HEK293 (cell line): Measurements from ENCODE around the gene COX7B2.

Source experiments
- CTCF ChIA-PET: fragments of 350-600 bp; formaldehyde crosslinking; extraction: SDS; loops from one replicate; lab custom pipeline; 2021; ENCODE audit warnings: antibody characterized with exemption; lab: Yijun Ruan, JAX
- POLR2A ChIA-PET: fragments of 300-600 bp; formaldehyde crosslinking; extraction: SDS; loops from one replicate; lab custom pipeline; 2020; ENCODE audit warnings: antibody characterized with exemption, inconsistent platforms; lab: Yijun Ruan, JAX
- H3K27ac ChIP-seq: fragments of 200-500 bp; sonication (Bioruptor generic); 2 replicates; pipeline ENCODE4 v1.5.1; 2014; ENCODE audit warnings: low read depth, low read length, control low read depth, inconsistent platforms; ENCODE audit errors: extremely low read depth
- H3K36me3 ChIP-seq, 2 experiments: fragments of 200-500 bp in 1 of 2; sonication (Bioruptor generic) in 1 of 2; 1 replicate in 1 of 2; 2 replicates in 1 of 2; pipeline ENCODE4 v1.5.1; 2014 to 2017; ENCODE audit warnings: inconsistent platforms in 2 of 2, low read length in 2 of 2; ENCODE audit not compliant: control insufficient read depth in 2 of 2, insufficient read depth in 1 of 2
- H3K4me1 ChIP-seq: fragments of 200-500 bp; sonication (Bioruptor generic); 2 replicates; pipeline ENCODE4 v1.5.1; 2014; ENCODE audit warnings: mild to moderate bottlenecking, low read length, inconsistent platforms; ENCODE audit not compliant: control insufficient read depth, insufficient read depth
- H3K4me3 ChIP-seq: 2 replicates; pipeline ENCODE4 v1.5.1; 2011; ENCODE audit warnings: low read depth, mild to moderate bottlenecking, control low read depth, low read length, moderate library complexity
- H3K9me3 ChIP-seq: fragments of 200-500 bp; sonication (Bioruptor generic); 2 replicates; pipeline ENCODE4 v1.5.1; 2014; ENCODE audit warnings: low read depth, low read length, inconsistent platforms; ENCODE audit not compliant: control insufficient read depth, insufficient read depth
- GFI1B ChIP-seq: fragments of 450-650 bp; formaldehyde crosslinking; IDR thresholded peaks from 2 replicates; pipeline ENCODE4 v1.5.1; 2016; ENCODE audit warnings: missing biosample characterization, missing genetic modification characterization
- MZF1 ChIP-seq: fragments of 450-650 bp; formaldehyde crosslinking; IDR thresholded peaks from 2 replicates; pipeline ENCODE4 v1.5.1; 2017; ENCODE audit warnings: missing biosample characterization, missing genetic modification characterization, borderline replicate concordance
- SP2 ChIP-seq: fragments of 450-650 bp; formaldehyde crosslinking; IDR thresholded peaks from 2 replicates; pipeline ENCODE4 v1.5.1; 2016; ENCODE audit warnings: missing biosample characterization, missing genetic modification characterization
- ZBTB7A ChIP-seq: fragments of 450-650 bp; formaldehyde crosslinking; IDR thresholded peaks from 2 replicates; pipeline ENCODE4 v1.5.1; 2016; ENCODE audit warnings: low read depth, missing biosample characterization, missing genetic modification characterization
- ZNF10 ChIP-seq: fragments of 450-650 bp; formaldehyde crosslinking; IDR thresholded peaks from 2 replicates; pipeline ENCODE4 v1.5.1; 2017; ENCODE audit warnings: missing biosample characterization, missing genetic modification characterization
- ZNF404 ChIP-seq: fragments of 450-650 bp; formaldehyde crosslinking; IDR thresholded peaks from 2 replicates; pipeline ENCODE4 v1.5.1; 2017; ENCODE audit warnings: missing biosample characterization, missing genetic modification characterization
- ZNF529 ChIP-seq: fragments of 450-650 bp; formaldehyde crosslinking; IDR thresholded peaks from 2 replicates; pipeline ENCODE4 v1.5.1; 2017; ENCODE audit warnings: missing genetic modification characterization, missing biosample characterization; ENCODE audit not compliant: insufficient replicate concordance
- ZNF530 ChIP-seq: fragments of 450-650 bp; formaldehyde crosslinking; IDR thresholded peaks from 2 replicates; pipeline ENCODE4 v1.5.1; 2016; ENCODE audit warnings: low read depth, missing biosample characterization, missing genetic modification characterization
- ZNF560 ChIP-seq: fragments of 450-650 bp; formaldehyde crosslinking; IDR thresholded peaks from 2 replicates; pipeline ENCODE4 v1.5.1; 2017; ENCODE audit warnings: missing biosample characterization, missing genetic modification characterization, borderline replicate concordance
- ZNF561 ChIP-seq: fragments of 450-650 bp; IDR thresholded peaks from 2 replicates; pipeline ENCODE4 v1.5.1; 2018; ENCODE audit warnings: missing biosample characterization, missing genetic modification characterization, borderline replicate concordance
- ZNF596 ChIP-seq: fragments of 450-650 bp; IDR thresholded peaks from 2 replicates; pipeline ENCODE4 v1.5.0; 2018; ENCODE audit warnings: missing biosample characterization, mild to moderate bottlenecking, missing genetic modification characterization, moderate library complexity
- ZNF639 ChIP-seq: fragments of 450-650 bp; formaldehyde crosslinking; IDR thresholded peaks from 2 replicates; pipeline ENCODE4 v1.5.1; 2016; ENCODE audit warnings: missing biosample characterization, missing genetic modification characterization
- ZNF768 ChIP-seq: fragments of 450-650 bp; formaldehyde crosslinking; IDR thresholded peaks from 2 replicates; pipeline ENCODE4 v1.5.1; 2018; ENCODE audit warnings: missing biosample characterization, mild to moderate bottlenecking, missing genetic modification characterization
- ZSCAN16 ChIP-seq: fragments of 450-650 bp; formaldehyde crosslinking; IDR thresholded peaks from 2 replicates; pipeline ENCODE4 v1.5.1; 2016; ENCODE audit warnings: missing biosample characterization, missing genetic modification characterization
- TF ChIP-seq, protein P1 (sequence below): fragments of 450-650 bp; formaldehyde crosslinking; IDR thresholded peaks from 2 replicates; pipeline ENCODE4 v1.5.1; 2016; ENCODE audit warnings: missing biosample characterization, missing genetic modification characterization
- TF ChIP-seq, protein P2 (sequence below): fragments of 450-650 bp; formaldehyde crosslinking; IDR thresholded peaks from 2 replicates; pipeline ENCODE4 v1.5.1; 2016; ENCODE audit warnings: missing biosample characterization, missing genetic modification characterization
- TF ChIP-seq, protein P3 (sequence below): fragments of 450-650 bp; IDR thresholded peaks from 2 replicates; pipeline ENCODE4 v1.5.1; 2018; ENCODE audit warnings: missing biosample characterization, mild to moderate bottlenecking, missing genetic modification characterization
- TF ChIP-seq, protein P4 (sequence below): fragments of 450-650 bp; formaldehyde crosslinking; IDR thresholded peaks from 2 replicates; pipeline ENCODE4 v1.5.1; 2016; ENCODE audit warnings: missing biosample characterization, missing genetic modification characterization

The COX7B2 gene

GRCh38 chr4:46886711-46887110 is 22.3 kb downstream of the COX7B2 start:
- ChIA-PET CTCF (interaction anchor here (0.6 kb wide), 1 partner anchor 78 kb away, joined by 3 read pairs; no protein-coding TSS in a partner anchor), POLR2A (no interaction called here)
- no peak overlapping the region for H3K27ac ChIP-seq
- H3K4me3 ChIP-seq = no peak overlapping the region
- no peaks in the 10 kb centered on the region for H3K36me3 ChIP-seq
- no peaks in the 10 kb centered on the region for H3K4me1 ChIP-seq
- no peaks in the 10 kb centered on the region for H3K9me3 ChIP-seq
- no peak for TF ChIP-seq ZNF560 (tag by site-specific recombination)
- no peak for TF ChIP-seq ZNF639 (tag by site-specific recombination)
- TF ChIP-seq ZNF10 (tag by site-specific recombination) = no peak
- TF ChIP-seq MZF1 (tag by site-specific recombination) = no peak
- TF ChIP-seq ZNF596 (tag by site-specific recombination) = no peak
- TF ChIP-seq, protein P1, sequence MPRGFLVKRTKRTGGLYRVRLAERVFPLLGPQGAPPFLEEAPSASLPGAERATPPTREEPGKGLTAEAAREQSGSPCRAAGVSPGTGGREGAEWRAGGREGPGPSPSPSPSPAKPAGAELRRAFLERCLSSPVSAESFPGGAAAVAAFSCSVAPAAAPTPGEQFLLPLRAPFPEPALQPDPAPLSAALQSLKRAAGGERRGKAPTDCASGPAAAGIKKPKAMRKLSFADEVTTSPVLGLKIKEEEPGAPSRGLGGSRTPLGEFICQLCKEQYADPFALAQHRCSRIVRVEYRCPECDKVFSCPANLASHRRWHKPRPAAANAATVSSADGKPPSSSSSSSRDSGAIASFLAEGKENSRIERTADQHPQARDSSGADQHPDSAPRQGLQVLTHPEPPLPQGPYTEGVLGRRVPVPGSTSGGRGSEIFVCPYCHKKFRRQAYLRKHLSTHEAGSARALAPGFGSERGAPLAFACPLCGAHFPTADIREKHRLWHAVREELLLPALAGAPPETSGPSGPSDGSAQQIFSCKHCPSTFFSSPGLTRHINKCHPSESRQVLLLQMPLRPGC (tag by site-specific recombination) = no peak
- TF ChIP-seq, protein P2, sequence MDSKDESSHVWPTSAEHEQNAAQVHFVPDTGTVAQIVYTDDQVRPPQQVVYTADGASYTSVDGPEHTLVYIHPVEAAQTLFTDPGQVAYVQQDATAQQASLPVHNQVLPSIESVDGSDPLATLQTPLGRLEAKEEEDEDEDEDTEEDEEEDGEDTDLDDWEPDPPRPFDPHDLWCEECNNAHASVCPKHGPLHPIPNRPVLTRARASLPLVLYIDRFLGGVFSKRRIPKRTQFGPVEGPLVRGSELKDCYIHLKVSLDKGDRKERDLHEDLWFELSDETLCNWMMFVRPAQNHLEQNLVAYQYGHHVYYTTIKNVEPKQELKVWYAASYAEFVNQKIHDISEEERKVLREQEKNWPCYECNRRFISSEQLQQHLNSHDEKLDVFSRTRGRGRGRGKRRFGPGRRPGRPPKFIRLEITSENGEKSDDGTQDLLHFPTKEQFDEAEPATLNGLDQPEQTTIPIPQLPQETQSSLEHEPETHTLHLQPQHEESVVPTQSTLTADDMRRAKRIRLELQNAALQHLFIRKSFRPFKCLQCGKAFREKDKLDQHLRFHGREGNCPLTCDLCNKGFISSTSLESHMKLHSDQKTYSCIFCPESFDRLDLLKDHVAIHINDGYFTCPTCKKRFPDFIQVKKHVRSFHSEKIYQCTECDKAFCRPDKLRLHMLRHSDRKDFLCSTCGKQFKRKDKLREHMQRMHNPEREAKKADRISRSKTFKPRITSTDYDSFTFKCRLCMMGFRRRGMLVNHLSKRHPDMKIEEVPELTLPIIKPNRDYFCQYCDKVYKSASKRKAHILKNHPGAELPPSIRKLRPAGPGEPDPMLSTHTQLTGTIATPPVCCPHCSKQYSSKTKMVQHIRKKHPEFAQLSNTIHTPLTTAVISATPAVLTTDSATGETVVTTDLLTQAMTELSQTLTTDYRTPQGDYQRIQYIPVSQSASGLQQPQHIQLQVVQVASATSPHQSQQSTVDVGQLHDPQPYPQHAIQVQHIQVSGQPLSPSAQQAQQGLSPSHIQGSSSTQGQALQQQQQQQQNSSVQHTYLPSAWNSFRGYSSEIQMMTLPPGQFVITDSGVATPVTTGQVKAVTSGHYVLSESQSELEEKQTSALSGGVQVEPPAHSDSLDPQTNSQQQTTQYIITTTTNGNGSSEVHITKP (tag by site-specific recombination) = no peak
- no peak for TF ChIP-seq ZNF529
- TF ChIP-seq ZNF530 (tag by site-specific recombination) = no peak
- TF ChIP-seq, protein P3, sequence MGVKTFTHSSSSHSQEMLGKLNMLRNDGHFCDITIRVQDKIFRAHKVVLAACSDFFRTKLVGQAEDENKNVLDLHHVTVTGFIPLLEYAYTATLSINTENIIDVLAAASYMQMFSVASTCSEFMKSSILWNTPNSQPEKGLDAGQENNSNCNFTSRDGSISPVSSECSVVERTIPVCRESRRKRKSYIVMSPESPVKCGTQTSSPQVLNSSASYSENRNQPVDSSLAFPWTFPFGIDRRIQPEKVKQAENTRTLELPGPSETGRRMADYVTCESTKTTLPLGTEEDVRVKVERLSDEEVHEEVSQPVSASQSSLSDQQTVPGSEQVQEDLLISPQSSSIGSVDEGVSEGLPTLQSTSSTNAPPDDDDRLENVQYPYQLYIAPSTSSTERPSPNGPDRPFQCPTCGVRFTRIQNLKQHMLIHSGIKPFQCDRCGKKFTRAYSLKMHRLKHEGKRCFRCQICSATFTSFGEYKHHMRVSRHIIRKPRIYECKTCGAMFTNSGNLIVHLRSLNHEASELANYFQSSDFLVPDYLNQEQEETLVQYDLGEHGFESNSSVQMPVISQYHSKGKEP (tag by site-specific recombination) = no peak
- no peak for TF ChIP-seq ZNF561 (tag by site-specific recombination)
- TF ChIP-seq ZSCAN16 (tag by site-specific recombination) = no peak
- no peak for TF ChIP-seq GFI1B (tag by site-specific recombination)
- TF ChIP-seq ZNF404 = no peak
- no peak for TF ChIP-seq SP2
- no peak for TF ChIP-seq ZNF768 (tag by site-specific recombination)
- TF ChIP-seq, protein P4, sequence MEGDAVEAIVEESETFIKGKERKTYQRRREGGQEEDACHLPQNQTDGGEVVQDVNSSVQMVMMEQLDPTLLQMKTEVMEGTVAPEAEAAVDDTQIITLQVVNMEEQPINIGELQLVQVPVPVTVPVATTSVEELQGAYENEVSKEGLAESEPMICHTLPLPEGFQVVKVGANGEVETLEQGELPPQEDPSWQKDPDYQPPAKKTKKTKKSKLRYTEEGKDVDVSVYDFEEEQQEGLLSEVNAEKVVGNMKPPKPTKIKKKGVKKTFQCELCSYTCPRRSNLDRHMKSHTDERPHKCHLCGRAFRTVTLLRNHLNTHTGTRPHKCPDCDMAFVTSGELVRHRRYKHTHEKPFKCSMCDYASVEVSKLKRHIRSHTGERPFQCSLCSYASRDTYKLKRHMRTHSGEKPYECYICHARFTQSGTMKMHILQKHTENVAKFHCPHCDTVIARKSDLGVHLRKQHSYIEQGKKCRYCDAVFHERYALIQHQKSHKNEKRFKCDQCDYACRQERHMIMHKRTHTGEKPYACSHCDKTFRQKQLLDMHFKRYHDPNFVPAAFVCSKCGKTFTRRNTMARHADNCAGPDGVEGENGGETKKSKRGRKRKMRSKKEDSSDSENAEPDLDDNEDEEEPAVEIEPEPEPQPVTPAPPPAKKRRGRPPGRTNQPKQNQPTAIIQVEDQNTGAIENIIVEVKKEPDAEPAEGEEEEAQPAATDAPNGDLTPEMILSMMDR = no peak
- TF ChIP-seq ZBTB7A (tag by site-specific recombination) = no peak
